A673 (cell line): ENCODE measurements around the gene ATG10.

Source experiments
- CTCF ChIP-seq: fragments of 300-800, 200-600 bp; sonication (generic); conservative IDR thresholded peaks from 2 replicates; pipeline ENCODE4 v1.5.1; 2017; ENCODE audit warnings: low read depth, mild to moderate bottlenecking, antibody characterized with exemption, low read length, moderate library complexity, mixed read lengths
- EZH2 ChIP-seq: fragments of 200-600 bp; sonication (generic); IDR thresholded peaks from 2 replicates; pipeline ENCODE4 v1.6.1; 2017; ENCODE audit warnings: borderline replicate concordance, low read depth, mild to moderate bottlenecking, mixed read lengths, antibody characterized with exemption, low read length; ENCODE audit not compliant: poor library complexity, severe bottlenecking

DNA sequence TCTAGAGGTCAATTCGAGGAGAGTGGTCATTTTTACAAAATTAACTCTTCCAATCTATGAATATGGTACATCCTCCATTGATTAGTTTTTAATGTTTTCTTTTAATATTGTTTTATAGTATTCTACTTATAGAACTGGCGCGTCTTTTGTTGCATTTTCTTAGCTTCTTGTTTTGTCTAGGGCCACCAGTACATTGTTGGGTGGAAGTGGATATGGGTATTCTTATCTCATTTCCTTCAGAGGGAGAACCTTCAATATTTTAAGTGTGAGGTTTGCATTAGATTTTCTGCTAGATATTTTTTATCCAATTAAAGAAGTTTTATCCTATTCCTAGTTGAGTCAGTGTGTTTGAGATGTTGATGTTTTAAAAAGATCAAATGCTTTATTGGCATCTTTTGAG lies 236.5 kb downstream of the ATG10 start:
- TF ChIP-seq CTCF (no peak), EZH2 (no peak)
